Spleen (tissue), 7 donors: ENCODE measurements around the gene AK3.

Experiments used
- CTCF ChIP-seq, 11 experiments: fragments of 200-600 bp in 7 of 11; fragments of 450-650 bp in 4 of 11; sonication (generic) in 4 of 11; IDR thresholded peaks in 8 of 11; conservative IDR thresholded peaks in 3 of 11; 1 replicate in 7 of 11; 2 replicates in 4 of 11; pipeline versions ENCODE4 v1.4.0 to v1.8.0; 2016 to 2021; ENCODE audit warnings: antibody characterized with exemption in 11 of 11, inconsistent platforms in 4 of 11, mild to moderate bottlenecking in 1 of 11
- POLR2A ChIP-seq, 3 donors: fragments of 450-650 bp; IDR thresholded peaks; one replicate each; pipeline ENCODE4 v1.5.1; 2017; ENCODE audit warnings: antibody characterized with exemption in 3 of 3, mild to moderate bottlenecking in 1 of 3
- POLR2AphosphoS5 ChIP-seq, 3 donors: sonication (generic); formaldehyde crosslinking; IDR thresholded peaks; one replicate each; pipeline ENCODE4 v1.5.1; 2017; ENCODE audit warnings: antibody characterized with exemption in 3 of 3
- donor health status: DM: no; HTN: no; CAD: no; lungs with moderate emphysema.
- donor health status: DM: no; HTN: no; CAD: no.
- donor health status: DM: no; HTN: no; CAD: no.

DNA sequence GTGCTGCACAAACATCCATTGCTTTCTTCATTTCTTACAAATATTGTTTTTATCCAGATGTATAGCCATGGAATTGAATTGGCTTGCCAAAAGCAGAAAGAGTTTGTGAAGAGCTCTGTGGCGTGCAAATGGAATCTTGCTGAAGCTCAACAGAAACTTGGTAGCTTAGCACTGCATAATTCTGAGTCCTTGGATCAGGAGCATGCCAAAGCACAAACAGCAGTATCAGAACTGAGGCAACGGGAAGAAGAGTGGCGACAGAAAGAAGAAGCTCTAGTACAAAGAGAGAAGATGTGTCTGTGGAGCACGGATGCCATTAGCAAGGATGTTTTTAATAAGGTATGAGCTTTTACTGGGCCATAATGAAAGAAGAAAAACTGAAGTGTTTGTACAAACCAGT lies 56.2 kb downstream of the AK3 start:
- TF ChIP-seq POLR2A (IDR thresholded peaks at IDR 0.05) (no peak), CTCF (IDR thresholded peaks at IDR 0.05 in 8 of 11, conservative IDR thresholded peaks at IDR 0.05 in 3 of 11) (no peak), POLR2AphosphoS5 (IDR thresholded peaks at IDR 0.05) (no peak)
